D721Med (cell line): Measurements from ENCODE around the gene UTP11.
"Not testable (repeated sequence)": the region's sequence is repeated elsewhere in the genome, so short reads cannot be mapped to it uniquely, and the experiment has no call there.

Source experiments
- DNase-seq: peaks from one replicate; pipeline ENCODE4 v3.0.0; 2011; ENCODE audit warnings: low spot score; ENCODE audit not compliant: insufficient read length
- FAIRE-seq: peaks from 2 replicates; lab custom pipeline; 2011; peaks lifted over from hg19 to GRCh38; lab: Jason Lieb, UNC
- CTCF ChIP-seq: IDR thresholded peaks from 2 replicates; pipeline ENCODE4 v1.5.1; 2012; ENCODE audit warnings: mild to moderate bottlenecking, control low read depth; ENCODE audit not compliant: insufficient read depth; ENCODE audit errors: missing control alignments

The UTP11 gene

GRCh38 chr1:38029685-38030511 lies 17.4 kb downstream of the UTP11 start:
- DNase-seq (no peak), FAIRE-seq (no peak)
- no peak for TF ChIP-seq CTCF

- FAIRE-seq (no peak), DNase-seq (no peak)
These were observed 18.3 kb downstream of the UTP11 start for GRCh38 chr1:38030596-38031512.

GRCh38 chr1:38031513-38031866 lies 19.0 kb downstream of the UTP11 start:
- no peak for DNase-seq
- no peak for FAIRE-seq
- no peak for TF ChIP-seq CTCF

More at GRCh38 chr1:38030596-38031512, 18.3 kb downstream of the UTP11 start:
- TF ChIP-seq CTCF: no peak

- FAIRE-seq, DNase-seq: not testable (repeated sequence)
These were observed 20.5 kb downstream of the UTP11 start for GRCh38 chr1:38032992-38033391.

- FAIRE-seq: no peak
- DNase-seq: no peak
These were observed 22.3 kb downstream of the UTP11 start for GRCh38 chr1:38034871-38035270.

GRCh38 chr1:38037221-38037939 lies 24.8 kb downstream of the UTP11 start:
- FAIRE-seq: no peak
- no peak for DNase-seq
- peak; percentile 30 for TF ChIP-seq CTCF

More at GRCh38 chr1:38034871-38035270, 22.3 kb downstream of the UTP11 start:
- no peak for TF ChIP-seq CTCF

- no peak for FAIRE-seq
These were observed 26.3 kb downstream of the UTP11 start for GRCh38 chr1:38038861-38039260.

More at GRCh38 chr1:38038861-38039260, 26.3 kb downstream of the UTP11 start:
- TF ChIP-seq CTCF: no peak
- no peak for DNase-seq
